Measurements from ENCODE around the gene ABHD14A.
A peak's percentile ranks its signal among the peaks of the same experiment; 100 is the strongest.
"Not testable (repeated sequence)": the region's sequence is repeated elsewhere in the genome, so short reads cannot be mapped to it uniquely, and the experiment has no call there.

The ABHD14A gene

GRCh38 chr3:51975852-51976549 is 1.1 kb downstream of the ABHD14A start:
- peak; percentile 84 for DNase-seq

- no peak for DNase-seq
Measured at GRCh38 chr3:51977446-51978142, 2.7 kb downstream of the ABHD14A start.

- DNase-seq = no peak
Measured at GRCh38 chr3:51978143-51978502, 3.3 kb downstream of the ABHD14A start.

- no peak for DNase-seq
Measured at GRCh38 chr3:51980253-51980652, 5.4 kb downstream of the ABHD14A start.

- DNase-seq = peak; percentile 76
Measured at GRCh38 chr3:51982352-51982837, 7.5 kb downstream of the ABHD14A start.

- DNase-seq = peak; percentile 94
Measured at GRCh38 chr3:51982838-51983577, 8.1 kb downstream of the ABHD14A start, which contains the start of gene ACY1. Gene ACY1, plus strand, starts transcription at chr3:51983535. Its CDS starts 530 bp downstream, at chr3:51984065.

- no peak for DNase-seq
Measured at GRCh38 chr3:51983578-51984268, 8.9 kb downstream of the ABHD14A start.

- DNase-seq = no peak
Measured at GRCh38 chr3:51984269-51984647, 9.4 kb downstream of the ABHD14A start.

GRCh38 chr3:51985063-51985462 is 10.2 kb downstream of the ABHD14A start:
- no peak for DNase-seq

GRCh38 chr3:51986010-51986947 is 11.4 kb downstream of the ABHD14A start:
- DNase-seq = no peak

- peak; percentile 46 for DNase-seq
Measured at GRCh38 chr3:51987568-51987967, 12.7 kb downstream of the ABHD14A start.

- DNase-seq = no peak
Measured at GRCh38 chr3:51988286-51989146, 13.7 kb downstream of the ABHD14A start.

- DNase-seq = not testable (repeated sequence)
Measured at GRCh38 chr3:51990501-51990971, 15.7 kb downstream of the ABHD14A start.

- peak; percentile 35 for DNase-seq
Measured at GRCh38 chr3:51992017-51992682, 17.3 kb downstream of the ABHD14A start.

- not testable (repeated sequence) for DNase-seq
Measured at GRCh38 chr3:51993657-51994056, 18.8 kb downstream of the ABHD14A start.

GRCh38 chr3:51994530-51994929 is 19.7 kb downstream of the ABHD14A start:
- no peak for DNase-seq

GRCh38 chr3:51995346-51996163 is 20.7 kb downstream of the ABHD14A start, which contains the start of gene RPL29:
Gene RPL29, minus strand, starts transcription at chr3:51995895. Its CDS starts 434 bp downstream, at chr3:51995461.
- DNase-seq = peak; percentile 98

- DNase-seq = no peak
Measured at GRCh38 chr3:51997172-51997571, 22.3 kb downstream of the ABHD14A start.
